Thyroid gland (tissue), 4 donors: ENCODE measurements around the gene PLEKHH2. TPM values are rescaled to one million over a fixed set of nuclear protein-coding genes. Genes with fewer than 3 reads are reported as not detected.

ENCODE experiments used
- DNase-seq, 2 donors: peaks; one replicate each; pipeline ENCODE4 v3.0.0-alpha.2; 2019
- H3K27ac ChIP-seq, 3 donors: fragments of 200-600 bp; sonication (generic); 1 replicate in 2 of 3; 2 replicates in 1 of 3; pipeline ENCODE4 v1.5.1; 2016 to 2019; ENCODE audit warnings: mild to moderate bottlenecking in 1 of 3, moderate library complexity in 1 of 3
- H3K27me3 ChIP-seq: fragments of 200-600 bp; sonication (generic); one replicate; pipeline ENCODE4 v1.5.1; 2019
- H3K36me3 ChIP-seq, 2 donors: fragments of 200-600 bp; sonication (generic); one replicate each; pipeline ENCODE4 v1.5.1; 2016 to 2019
- H3K4me1 ChIP-seq, 2 donors: fragments of 200-600 bp; sonication (generic); one replicate each; pipeline ENCODE4 v1.5.1; 2017 to 2019
- H3K4me3 ChIP-seq, 3 donors: fragments of 200-600 bp; sonication (generic); replicated peaks in 1 of 3; 1 replicate in 2 of 3; 2 replicates in 1 of 3; pipeline ENCODE4 v1.5.1; 2016; ENCODE audit warnings: mild to moderate bottlenecking in 1 of 3
- H3K9me3 ChIP-seq: fragments of 200-600 bp; sonication (generic); one replicate; pipeline ENCODE4 v1.5.1; 2017
- POLR2A ChIP-seq, 2 donors: fragments of 450-650 bp; IDR thresholded peaks; one replicate each; pipeline ENCODE4 v1.6.1; 2017; ENCODE audit warnings: antibody characterized with exemption in 2 of 2, mild to moderate bottlenecking in 2 of 2, moderate library complexity in 1 of 2
- WGBS, 2 donors: methylation state at CpG; one replicate each; pipeline ENCODE4 v1.1.5; 2017; 5-methylcytosine and 5-hydroxymethylcytosine counted together
- intact Hi-C: fragments of 100-400 bp; cut with DNase I; formaldehyde crosslinking; loops from one replicate; pipeline ENCODE4 v1.15.1; 2023
- total RNA-seq, 4 donors: library from RNA; depleted of rRNA; stranded (reverse); fragments of >200 nt; gene quantifications; one replicate each; pipeline ENCODE4 v1.2.3, GENCODE V29; 2016
- TF ChIP-seq, protein P1 (sequence below), 6 experiments: fragments of 200-600 bp in 3 of 6; fragments of 450-650 bp in 3 of 6; sonication (generic) in 3 of 6; IDR thresholded peaks; one replicate each; pipeline ENCODE4 v1.5.1; 2016 to 2019; ENCODE audit warnings: antibody characterized with exemption in 6 of 6, mild to moderate bottlenecking in 2 of 6, inconsistent platforms in 1 of 6, moderate library complexity in 1 of 6

Gene PLEKHH2
- total RNA-seq, 4 donors from 2014 or later, result 15.3 to 29.8 (median 22.4) TPM

DNA sequence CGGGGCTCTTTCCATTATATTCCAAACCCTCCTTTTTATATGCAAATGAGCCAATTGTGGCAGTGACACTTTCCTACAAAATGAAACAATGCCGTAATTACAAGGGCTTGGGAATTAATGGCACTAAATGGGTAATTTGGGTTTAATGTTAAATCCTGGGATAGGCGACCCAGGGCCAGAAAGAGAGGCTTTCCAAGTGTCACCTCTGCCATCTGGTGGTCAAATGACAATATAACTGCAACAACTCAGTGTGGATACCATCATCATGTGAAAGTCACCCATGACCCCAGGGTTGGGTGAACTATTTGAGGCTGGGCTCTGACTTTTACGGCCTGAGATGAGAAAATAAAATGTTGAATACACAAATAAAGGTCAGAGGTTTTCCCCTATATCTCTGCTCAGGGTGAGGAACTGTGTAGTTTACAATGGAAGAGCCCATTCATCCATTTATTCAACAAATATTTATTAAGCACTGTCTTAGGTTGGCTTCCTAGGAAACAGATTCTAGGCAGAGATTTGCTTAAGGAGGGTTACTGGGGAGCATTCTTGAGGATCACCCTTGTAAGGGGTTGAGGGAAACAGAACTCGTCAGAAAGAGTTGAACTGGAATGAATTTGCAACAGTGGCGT, 27.7 kb upstream of the PLEKHH2 start:
- no peak overlapping the region for H3K27ac ChIP-seq
- no peaks in the 10 kb centered on the region for H3K4me1 ChIP-seq
- no peaks in the 10 kb centered on the region for H3K27me3 ChIP-seq
- intact Hi-C loops, result loop anchor here (10.0 kb wide), 1 partner anchor 785 kb away; no protein-coding TSS in a partner anchor
- H3K9me3 ChIP-seq, result no peaks in the 10 kb centered on the region
- TF ChIP-seq, protein P1, sequence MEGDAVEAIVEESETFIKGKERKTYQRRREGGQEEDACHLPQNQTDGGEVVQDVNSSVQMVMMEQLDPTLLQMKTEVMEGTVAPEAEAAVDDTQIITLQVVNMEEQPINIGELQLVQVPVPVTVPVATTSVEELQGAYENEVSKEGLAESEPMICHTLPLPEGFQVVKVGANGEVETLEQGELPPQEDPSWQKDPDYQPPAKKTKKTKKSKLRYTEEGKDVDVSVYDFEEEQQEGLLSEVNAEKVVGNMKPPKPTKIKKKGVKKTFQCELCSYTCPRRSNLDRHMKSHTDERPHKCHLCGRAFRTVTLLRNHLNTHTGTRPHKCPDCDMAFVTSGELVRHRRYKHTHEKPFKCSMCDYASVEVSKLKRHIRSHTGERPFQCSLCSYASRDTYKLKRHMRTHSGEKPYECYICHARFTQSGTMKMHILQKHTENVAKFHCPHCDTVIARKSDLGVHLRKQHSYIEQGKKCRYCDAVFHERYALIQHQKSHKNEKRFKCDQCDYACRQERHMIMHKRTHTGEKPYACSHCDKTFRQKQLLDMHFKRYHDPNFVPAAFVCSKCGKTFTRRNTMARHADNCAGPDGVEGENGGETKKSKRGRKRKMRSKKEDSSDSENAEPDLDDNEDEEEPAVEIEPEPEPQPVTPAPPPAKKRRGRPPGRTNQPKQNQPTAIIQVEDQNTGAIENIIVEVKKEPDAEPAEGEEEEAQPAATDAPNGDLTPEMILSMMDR (IDR thresholded peaks at IDR 0.05), result peak; percentile 36 to 69 (median 58)
- TF ChIP-seq POLR2A (IDR thresholded peaks at IDR 0.05), result no peak
- peak; percentile 16 to 33 for DNase-seq
- no peaks in the 10 kb centered on the region for H3K36me3 ChIP-seq
- 29 to 45% methylated on average over 6 of the region's 6 CpGs for WGBS, 2 donors
- no peak overlapping the region for H3K4me3 ChIP-seq

DNA sequence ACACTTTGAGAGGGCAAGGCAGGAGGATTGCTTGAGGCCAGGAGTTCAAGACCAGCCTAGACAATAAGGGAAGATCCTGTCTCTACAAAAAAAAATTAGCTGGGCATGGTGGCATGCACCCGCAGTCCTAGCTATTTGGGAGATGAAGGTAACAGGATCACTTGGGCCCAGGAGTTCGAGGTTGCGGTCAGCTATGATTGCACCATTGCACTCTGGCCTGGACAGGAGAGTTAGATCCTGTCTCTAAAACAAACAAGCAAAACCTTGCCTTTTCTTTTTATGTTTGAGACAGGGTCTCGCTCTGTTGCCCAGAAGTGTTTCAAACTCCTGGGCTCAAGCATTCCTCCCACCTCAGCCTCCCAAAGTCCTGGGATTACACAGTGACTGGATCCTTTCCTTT, 26.7 kb upstream of the PLEKHH2 start:
- no peak for TF ChIP-seq POLR2A (IDR thresholded peaks at IDR 0.05)
- TF ChIP-seq, protein P1 (IDR thresholded peaks at IDR 0.05), result no peak
- no peak for DNase-seq
- H3K36me3 ChIP-seq, result no peaks in the 10 kb centered on the region
- no peaks in the 10 kb centered on the region for H3K9me3 ChIP-seq
- no peak overlapping the region for H3K4me3 ChIP-seq
- no peaks in the 10 kb centered on the region for H3K27me3 ChIP-seq
- no peak overlapping the region for H3K27ac ChIP-seq
- WGBS, 2 donors, result 88 to 95% methylated on average over 4 of the region's 4 CpGs
- H3K4me1 ChIP-seq, result no peaks in the 10 kb centered on the region
- intact Hi-C loops, result no loop called here

DNA sequence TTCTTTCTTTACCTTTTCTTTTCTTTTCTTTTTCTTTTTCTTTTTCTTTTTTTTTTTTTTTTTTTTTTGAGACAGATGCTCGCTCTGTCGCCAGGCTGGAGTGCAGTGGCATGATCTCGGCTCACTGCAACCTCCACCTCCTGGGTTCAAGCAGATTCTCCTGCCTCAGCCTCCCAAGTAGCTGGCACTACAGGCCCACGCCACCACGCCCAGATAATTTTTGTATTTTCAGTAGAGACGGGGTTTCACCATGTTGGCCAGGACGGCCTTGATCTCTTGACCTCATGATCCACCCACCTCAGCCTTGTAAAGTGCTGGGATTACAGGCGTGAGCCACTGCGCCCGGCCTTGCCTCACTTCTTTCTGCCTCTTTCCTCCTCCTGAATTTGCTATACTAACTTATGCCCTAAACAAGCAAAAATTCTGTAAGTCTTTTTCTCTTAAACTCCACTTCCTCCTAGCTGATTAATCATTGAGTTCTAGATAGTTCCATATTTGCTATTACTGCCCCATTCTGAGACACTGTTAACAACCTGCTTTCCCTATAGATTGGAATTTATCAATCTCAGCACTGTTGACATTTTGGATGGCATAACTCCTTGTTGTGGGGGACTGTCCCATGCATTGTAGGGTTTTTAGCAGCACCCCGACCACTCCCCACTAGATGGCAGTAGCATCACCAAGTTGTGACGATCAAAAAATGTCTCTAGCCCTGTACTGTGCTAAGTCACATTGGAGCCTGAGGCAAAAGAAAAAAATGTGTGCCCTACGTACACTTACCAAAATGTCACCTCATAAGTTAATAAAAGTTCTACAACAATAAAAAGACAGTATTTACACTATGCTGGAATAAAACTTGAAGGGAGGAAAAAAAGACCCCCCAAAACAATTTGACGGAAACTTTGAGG, 24.8 kb upstream of the PLEKHH2 start:
- Histone ChIP-seq H3K4me3 (no peak overlapping the region), H3K27ac (no peak overlapping the region), H3K9me3 (no peaks in the 10 kb centered on the region), H3K36me3 (no peaks in the 10 kb centered on the region), H3K4me1 (no peaks in the 10 kb centered on the region), H3K27me3 (no peaks in the 10 kb centered on the region)
- 59 to 68% methylated on average over 13 to 14 of the region's 14 CpGs for WGBS, 2 donors
- no peak for TF ChIP-seq POLR2A (IDR thresholded peaks at IDR 0.05)
- TF ChIP-seq, protein P1 (IDR thresholded peaks at IDR 0.05), result peak; percentile 32 to 81 (median 70)
- intact Hi-C loops, result no loop called here
- DNase-seq, result peak; percentile 64 to 71

DNA sequence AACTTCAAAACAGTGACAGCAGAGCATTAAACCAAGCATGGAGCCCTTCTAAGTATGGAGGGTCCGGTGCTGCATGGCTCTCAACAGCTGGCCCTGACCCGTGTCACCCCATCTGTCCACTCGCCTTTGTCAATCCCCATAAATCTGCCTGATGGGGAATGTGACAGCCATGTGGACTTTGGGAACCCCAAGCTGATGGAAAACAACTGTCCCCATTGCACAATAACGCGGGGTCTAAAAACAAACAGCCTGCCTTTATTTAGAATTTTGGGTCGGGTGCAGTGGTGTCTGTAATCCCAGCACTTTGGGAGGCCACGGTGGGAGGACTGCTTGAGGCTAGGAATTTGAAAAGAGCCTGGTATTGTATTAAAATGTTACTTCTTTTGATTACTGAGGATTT, 24.1 kb upstream of the PLEKHH2 start:
- Histone ChIP-seq H3K27ac (no peak overlapping the region), H3K27me3 (no peaks in the 10 kb centered on the region), H3K4me3 (no peak overlapping the region), H3K36me3 (no peaks in the 10 kb centered on the region), H3K9me3 (no peaks in the 10 kb centered on the region), H3K4me1 (no peaks in the 10 kb centered on the region)
- 79 to 83% methylated on average over 7 of the region's 7 CpGs for WGBS, 2 donors
- intact Hi-C loops, result no loop called here
- DNase-seq, result no peak
- TF ChIP-seq, protein P1 (IDR thresholded peaks at IDR 0.05), result no peak
- no peak for TF ChIP-seq POLR2A (IDR thresholded peaks at IDR 0.05)
